NCI-H524 (cell line): Measurements from ENCODE around the gene GCNT2.
"Not testable (repeated sequence)": the region's sequence is repeated elsewhere in the genome, so short reads cannot be mapped to it uniquely, and the experiment has no call there.

Experiments used
- DNase-seq, 2 experiments: peaks; one replicate each; lab custom pipeline; 2025; lab: John Stamatoyannopoulos, UW

The GCNT2 gene

DNA sequence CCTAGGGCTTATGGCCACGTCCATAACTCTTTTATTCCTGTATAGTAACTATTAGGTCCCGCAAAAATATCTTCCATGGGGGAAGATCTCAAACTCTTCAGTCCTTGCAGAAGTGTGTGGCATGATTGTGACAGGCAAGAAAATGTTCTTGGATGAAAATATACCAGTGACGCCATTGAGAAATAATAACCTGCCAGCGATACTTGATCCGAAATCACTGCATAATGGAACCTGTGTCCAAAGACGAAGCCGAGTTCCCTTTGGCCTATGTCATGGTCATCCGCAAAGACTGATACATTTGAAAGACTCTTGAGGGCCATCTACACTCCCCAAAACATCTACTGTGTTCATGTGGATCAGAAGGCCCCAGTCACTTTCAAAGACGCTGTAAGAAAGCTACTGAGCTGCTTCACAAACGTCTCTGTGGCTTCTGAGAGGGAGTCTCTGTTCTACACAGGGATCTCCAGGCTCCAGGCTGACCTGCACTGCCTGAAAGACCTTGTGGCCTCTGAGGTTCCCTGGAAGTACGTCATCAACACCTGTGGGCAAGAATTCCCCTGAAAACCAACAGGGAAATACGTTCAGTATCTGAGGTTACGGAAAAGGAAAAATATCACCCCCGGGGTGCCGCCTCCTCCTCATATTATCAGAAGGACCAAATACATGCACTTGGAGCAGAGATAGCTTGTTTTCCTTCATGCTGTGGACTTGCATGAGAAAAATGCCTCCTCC, 6.9 kb upstream of the GCNT2 start:
- DNase-seq: no peak

DNA sequence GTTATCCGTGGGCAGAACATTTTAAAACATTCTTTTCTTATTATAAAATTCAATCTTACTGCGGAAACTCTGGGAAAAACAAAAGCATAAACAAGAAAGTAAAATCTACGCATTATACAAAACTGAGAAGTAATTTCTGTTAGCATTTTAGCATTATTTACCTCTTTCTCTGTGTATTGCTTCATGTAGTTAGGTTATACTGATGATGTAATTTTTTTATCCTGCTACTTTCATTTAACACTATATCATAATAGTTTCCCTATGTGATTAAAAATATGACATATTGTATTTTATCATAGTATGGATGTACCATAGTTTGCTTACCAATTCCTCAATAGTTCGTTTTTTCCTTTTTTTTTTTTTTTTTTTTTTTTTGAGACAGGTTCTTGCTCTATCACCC, 4.2 kb upstream of the GCNT2 start:
- no peak for DNase-seq

DNA sequence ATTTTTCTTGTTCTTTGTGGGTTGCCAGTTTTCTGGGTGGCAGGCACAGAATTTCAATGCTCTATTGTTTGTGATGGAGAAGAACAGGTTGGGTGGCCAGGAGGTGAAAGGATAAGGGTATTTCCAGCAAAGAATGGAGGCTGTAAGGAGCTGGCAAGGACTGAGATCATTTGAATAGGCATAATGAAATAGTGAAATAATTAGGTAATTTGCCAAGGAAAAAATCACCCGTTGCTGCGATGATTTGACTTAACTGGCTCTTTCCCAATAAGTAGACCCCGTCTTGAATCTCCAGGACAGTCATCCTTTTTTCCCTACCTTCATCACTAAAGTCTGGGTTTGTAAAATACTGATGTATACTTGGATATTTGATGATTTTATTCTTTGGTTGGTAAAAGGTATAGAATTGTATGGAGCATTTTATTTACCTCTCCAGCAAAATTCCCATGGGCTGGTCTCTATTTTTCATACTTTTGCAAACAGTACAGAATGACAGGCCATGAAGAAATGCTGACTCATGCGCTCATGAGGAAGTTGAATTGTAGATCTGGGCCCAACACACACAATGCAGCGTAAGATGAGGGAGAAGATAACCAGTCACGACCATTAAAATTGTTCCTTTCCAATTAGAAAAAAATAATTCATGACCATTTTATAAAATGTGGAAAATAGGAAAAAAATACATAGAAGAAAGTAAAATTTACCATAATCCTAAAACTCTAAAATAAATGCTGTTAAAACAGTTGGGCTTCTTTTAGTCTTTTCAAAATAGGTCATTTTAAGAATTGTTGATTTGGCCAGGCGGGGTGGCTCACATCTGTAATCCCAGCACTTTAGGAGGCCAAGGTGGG, 2.4 kb upstream of the GCNT2 start:
- no peak for DNase-seq

DNA sequence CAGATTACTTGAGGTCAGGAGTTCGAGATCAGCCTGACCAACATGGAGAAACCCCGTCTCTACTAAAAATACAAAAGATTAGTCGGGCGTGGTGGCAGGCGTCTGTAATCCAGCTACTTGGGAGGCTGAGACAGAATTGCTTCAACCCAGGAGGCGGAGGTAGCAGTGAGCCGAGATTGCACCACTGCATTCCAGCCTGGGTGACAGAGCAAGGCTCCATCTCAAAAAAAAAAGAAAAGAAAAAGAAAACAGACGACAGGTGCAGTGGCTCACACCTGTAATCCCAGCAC, 1.8 kb upstream of the GCNT2 start:
- DNase-seq: not testable (repeated sequence)

DNA sequence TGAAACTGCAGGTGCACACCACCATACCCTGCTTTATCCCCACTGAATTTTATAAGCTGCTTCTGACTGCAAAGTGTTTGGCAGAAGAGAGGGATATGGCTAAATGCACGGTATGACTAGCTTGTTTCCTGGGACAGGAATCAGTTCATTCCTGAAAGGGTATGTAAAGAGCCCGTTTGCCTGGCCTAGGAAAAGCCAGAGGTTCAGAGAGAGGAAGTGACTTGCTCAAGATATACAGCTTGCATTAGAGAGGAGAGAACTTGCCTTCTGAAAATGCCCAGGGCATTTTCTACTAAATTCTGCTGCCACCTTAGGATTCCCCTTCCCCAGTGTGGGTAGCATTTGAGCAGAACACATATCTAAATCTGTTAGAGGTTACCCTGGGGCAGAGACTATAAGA, 683 bp upstream of the GCNT2 start:
- no peak for DNase-seq

DNA sequence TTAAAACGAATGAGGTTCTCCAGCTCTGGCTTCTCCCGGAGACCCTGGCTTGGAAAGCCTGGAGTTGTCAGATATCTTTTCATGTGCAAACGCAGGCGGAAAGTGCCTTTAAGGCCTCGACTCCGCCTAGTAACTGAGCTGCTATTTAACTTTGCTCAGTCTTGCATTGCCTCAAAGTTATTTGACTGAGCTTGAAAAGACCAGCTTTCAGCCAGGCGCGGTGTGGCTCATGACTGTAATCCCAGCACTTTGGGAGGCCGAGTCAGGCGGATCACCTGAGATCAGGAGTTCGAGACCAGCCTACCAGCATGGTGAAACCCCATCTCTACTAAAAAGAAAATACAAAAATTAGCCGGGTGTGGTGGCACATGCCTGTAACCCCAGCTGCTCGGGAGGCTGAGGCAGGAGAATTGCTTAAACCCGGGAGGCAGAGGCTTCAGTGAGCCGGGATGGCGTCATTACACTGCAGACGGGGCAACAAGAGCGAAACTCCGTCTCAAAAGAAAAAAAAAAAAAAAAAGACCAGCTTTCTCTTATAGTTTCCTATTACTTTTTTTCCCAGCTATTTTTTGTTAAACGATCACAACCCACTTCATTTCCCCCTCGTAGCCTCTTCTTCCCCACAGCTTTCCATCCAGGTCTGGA, 1.9 kb downstream of the GCNT2 start:
- no peak for DNase-seq

DNA sequence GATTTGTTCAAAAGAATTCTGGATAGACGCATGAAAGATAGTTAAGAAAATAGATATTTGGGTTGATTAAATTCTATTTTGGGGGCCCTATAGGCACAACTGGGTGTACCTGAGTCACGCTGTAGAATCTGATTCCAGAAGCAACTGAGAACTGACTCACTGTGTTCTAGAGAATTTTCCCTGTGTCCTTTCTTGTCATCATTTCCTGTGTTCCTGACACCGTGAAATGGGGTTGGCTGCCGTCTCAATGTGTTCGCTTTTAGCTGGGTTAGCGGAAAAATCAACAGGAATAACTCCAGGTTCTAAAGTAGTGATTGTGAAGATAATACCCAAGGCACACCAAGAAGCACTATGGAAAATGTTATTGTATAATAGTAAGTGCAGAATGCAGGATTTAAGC, 5.0 kb downstream of the GCNT2 start:
- no peak for DNase-seq

DNA sequence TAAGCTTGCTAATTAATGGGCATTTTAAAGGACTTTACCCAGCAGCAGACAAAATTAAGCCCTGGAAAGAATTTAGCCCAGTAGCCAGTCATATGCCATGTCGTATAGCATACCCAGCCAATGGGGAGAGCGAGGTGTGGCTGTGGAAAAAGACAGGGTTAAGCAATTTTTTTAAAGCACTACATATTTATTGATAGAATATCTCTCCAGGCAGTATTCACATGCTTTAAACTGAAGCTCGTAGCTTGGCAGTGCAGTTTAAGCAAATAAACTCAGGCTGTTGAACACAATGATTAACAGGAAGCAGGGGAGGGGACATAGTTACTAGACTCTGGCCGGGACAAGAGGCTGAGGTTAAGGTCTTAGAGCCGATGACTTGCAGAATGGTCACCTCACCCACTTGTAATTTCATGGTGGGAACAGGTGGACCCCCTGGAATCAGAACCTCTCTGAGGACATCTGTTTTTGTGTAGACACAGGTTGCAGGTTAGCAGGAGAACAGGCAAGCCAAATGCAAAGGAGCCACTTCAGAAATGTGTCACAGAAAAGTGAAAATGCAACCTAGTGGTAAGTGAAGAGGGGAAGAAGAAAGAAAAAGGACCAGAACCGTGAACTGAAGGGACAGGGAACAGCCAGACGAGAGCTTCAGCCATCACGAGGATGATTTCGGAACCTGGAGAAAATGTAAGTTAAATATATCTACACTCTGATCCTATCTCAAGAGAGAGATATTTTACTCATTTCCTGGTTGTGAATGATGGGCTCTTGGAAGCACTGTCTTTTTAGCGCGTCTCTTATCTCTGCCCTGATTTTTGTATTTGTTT, 7.2 kb downstream of the GCNT2 start:
- DNase-seq: peak in 1 of 2 experiments; percentile 6

DNA sequence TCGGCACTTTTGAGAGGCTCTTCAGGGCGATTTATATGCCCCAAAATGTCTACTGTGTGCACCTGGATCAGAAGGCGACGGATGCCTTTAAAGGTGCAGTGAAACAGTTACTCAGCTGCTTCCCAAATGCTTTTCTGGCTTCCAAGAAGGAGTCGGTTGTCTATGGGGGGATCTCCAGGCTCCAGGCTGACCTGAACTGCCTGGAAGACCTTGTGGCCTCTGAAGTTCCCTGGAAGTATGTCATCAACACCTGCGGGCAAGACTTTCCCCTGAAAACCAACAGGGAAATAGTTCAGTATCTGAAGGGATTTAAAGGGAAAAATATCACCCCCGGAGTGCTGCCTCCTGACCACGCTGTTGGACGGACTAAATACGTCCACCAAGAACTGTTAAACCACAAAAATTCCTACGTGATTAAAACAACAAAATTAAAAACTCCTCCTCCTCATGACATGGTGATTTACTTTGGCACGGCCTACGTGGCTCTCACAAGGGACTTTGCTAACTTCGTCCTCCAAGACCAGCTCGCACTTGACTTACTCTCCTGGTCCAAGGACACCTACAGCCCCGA, 8.2 kb downstream of the GCNT2 start:
- no peak for DNase-seq

DNA sequence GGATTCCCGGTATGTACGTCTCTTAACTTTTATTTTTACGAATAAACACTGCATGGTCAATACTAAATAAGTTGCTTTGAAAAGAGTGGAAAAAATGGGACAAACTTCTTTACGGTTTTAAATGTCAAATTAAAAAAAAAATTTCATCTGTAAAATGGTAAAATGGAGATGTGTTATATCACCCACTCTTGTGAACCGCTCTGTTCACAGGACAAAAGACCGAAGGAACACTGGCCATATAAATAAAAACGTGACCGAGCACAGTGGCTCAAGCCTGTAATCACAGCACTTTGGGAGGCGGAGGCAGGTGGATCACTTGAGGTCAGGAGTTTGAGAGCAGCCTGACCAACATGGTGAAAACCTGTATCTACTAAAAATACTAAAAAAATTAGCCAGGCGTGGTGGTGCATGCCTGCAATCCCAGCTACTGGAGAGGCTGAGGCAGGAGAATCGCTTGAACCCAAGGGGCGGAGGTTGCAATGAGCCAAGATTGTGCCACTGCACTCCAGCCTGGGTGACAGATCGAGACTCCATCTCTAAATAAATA, 8.8 kb downstream of the GCNT2 start:
- DNase-seq: not testable (repeated sequence)

DNA sequence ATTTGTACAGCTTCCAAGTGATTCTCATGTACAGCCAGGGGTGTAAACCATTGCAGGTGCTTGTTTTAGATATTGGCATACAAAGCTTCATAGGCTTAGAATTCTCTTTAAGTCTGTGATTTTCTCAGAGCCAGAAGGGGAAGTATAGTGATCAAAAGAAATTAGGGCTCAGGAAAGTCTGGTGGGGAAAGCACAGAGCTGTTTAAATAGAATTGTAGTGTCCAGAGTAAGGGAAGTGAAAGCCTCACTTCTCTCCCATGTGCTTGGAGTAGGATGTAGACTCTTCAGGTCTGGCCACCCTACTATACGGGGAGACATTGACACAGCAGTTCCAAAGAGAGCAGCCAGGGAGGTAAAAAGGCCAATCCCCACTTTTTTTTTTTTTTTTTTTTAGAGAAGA, 10.4 kb downstream of the GCNT2 start:
- no peak for DNase-seq

DNA sequence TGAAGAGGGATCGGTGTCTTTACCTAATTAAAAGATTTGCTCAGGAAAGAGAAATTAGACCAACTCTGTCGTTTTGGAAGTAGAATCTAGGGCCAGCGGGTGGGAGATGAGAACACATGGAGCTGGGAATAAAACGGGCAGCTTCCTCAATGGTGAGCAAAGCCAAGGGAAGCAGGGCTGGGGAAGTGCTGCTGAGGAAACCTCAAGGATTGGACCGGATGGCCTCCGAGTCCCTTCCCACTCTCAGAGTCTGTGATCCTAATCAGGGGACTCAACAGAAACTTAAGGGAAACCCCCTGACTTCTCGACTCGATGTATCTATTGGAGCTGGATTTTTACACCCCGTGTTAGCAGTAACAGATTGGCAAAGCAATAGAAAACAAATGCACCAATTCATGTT, 10.8 kb downstream of the GCNT2 start:
- no peak for DNase-seq

DNA sequence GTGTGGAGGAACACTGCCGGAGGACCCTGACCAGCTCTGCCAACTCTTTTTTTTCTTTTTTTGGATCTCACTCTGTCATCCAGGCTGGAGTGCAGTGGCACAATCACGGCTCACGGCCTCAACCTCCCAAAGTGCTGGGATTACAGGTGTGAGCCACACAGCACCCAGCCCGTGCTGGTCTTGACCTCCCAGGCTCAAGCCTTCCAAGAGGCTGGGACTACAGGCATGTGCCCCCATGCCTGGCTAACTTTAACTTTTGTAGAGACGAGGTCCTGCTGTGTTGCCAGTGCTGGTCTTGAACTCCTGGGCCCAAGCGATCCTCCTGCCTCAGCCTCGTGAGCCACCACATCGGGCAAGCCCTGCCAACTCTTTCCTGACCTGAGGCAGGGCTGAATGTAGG, 11.2 kb downstream of the GCNT2 start:
- DNase-seq: no peak

DNA sequence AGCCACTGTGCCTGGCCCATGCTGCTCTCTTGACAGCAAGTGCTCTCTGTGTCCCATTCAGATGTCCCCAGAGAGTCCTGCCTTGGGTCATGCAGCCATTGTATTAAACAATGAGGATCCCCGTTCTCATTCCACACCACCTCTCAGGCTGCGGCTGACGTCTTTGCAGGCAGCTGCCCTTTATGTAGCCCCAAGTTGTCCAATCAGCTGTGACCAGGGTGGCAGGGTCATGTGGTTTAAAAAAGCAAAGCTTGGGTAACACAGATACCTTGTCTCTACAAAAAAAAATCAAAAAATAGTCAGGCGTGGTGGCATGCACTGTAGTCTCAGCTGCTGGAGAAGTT, 13.2 kb downstream of the GCNT2 start:
- DNase-seq: no peak

DNA sequence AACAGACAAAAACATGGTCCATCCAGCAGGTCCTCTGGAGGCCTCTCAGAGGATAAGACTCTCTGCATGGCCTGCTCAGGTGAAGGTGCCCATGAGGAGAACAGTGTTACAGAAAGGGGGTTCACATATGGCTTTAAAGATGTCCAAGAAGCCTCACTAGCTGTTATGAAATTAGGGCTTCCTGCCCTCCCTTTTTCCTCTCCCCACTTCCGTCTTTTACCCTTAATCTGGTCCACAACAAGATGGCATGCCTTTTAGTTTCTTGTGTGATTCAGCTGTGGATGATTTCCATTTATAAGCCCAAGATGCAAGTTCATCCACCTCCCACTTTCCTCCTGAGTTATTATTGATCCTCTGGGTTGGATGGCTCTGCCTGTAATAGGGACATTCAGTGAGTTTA, 14.0 kb downstream of the GCNT2 start:
- DNase-seq: no peak

DNA sequence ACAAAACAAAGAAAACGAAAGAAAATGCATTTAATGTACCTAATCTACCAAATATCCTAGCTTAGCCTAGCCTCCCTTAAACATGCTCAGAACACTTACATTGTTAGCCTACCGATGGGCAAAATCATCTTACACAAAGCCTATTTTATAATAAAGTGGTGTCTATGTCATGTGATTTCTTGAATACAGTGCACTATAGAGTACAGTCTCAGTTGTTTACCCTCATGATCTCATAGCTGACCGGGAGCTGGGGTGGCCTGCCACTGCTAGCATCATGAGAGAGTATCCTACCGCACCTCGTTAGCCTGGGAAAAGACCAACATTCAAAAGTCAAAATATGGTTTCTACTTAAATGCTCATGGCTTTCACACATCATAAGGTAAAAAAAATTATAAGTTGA, 16.6 kb downstream of the GCNT2 start:
- DNase-seq: no peak

DNA sequence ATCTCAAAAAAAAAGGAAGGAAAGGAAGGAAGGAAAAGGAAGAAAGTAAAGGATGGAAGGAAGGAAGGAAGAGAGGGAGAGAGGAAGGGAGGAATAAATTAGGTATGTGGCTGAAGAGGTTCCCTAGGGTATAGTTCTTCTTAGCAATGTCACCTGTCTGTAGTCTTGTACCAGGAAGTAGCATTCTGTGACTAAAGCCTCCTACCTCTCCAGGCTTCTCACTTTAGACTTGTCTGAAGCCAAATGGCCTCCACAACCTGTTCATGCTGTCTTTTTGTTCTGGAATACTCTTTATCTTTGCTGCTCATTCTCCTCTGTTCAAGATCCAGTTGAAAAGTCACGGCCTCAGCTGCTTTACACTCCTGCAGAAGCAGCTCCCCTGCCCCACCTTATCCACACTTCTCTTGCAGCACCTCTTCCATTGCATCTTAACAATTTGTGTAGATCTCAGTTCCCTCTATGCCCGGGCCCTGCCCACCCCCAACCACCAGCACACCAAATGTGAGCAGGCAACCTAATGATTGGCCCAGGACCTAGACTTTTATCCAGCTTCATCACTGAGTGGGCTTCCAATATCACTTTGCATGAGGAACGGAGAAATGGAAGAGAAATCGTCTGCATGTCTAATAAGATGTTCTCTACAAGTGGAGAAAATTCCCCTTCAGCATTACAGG, 19.1 kb downstream of the GCNT2 start:
- no peak for DNase-seq

DNA sequence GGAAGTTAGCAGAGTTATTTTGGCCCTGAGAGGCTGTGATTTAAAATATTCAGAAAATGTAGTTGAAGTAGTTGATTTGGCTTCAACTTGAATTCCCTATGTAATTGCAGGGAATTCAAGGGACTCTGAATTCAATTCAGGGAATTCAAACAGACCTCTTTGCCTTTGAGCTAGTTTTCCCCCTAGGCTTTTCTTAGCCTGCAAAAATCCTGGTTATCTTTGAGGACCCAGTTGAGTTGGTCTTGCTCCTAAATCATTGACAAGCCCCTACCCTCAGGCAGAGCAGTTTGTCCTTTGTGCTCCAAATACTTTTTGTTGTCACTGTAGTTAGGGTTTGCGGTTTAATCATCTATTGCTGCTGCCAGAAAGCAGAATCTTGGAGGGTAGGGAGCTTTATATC, 20.4 kb downstream of the GCNT2 start:
- DNase-seq: no peak

DNA sequence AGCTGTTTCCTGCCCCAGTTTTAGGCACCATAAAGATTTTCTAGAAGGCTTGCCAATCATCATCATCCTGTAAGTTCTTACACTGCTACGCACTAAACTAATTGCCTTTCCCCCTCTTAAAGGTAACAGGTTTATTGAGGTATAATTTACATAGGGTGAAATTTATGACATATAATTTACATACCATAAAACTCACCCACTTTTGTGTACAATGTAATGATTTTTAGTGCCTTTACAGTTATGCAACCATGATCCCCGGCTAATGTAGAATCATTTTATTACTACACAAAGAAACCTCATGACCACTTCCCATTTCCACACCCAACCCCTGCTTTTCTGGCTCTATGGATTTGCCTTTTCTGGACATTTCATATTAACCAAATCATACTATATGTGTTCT, 21.1 kb downstream of the GCNT2 start:
- DNase-seq: no peak

DNA sequence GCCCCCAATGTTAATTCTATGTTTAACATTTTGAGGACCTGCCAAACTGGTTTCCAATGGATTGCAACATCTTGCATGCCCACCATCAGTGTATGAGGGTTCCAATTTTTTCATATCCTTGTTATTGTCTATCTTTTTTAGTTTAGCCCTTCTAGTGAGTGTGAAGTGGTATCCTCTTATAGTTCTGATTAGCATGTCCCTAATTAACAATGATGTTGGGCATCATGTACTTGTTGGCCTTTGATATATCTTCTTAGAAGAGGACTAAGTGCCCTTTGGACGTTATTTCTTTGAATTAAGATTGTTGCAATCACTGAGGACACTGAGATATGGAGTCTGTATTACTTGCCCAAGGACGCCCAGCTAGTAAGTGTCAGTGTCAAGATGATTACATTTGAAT, 22.3 kb downstream of the GCNT2 start:
- DNase-seq: no peak

DNA sequence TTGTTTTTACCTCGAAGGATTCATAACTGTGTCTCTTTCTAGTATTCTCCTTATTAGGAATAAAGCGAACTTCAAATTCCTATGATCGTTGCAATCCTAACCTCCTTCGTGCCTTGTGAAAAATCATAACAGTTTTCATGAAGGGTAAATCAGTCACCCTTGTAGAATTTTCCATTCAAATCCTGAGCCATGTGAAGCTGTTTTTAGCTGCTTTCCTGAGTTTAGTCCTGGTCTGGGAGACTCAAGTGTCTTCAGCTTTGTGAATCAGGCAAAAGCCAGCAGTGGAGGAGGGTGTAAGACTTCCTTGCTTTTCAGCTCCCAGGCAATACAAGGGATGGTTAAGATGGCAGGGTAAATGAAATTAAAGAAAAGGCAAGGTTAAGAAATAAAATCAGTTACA, 24.3 kb downstream of the GCNT2 start:
- DNase-seq: no peak
